AG04449 (cell line): ENCODE measurements around the gene VSTM2A.

ENCODE experiments used
- CTCF ChIA-PET: fragments of 350-600 bp; formaldehyde crosslinking; extraction: SDS; loops from one replicate; lab custom pipeline; 2021; ENCODE audit warnings: antibody characterized with exemption; lab: Yijun Ruan, JAX
- POLR2A ChIA-PET: fragments of 400-600, 350-600 bp; formaldehyde crosslinking; extraction: SDS; loops from one replicate; lab custom pipeline; 2020; ENCODE audit warnings: antibody characterized with exemption, inconsistent platforms; lab: Yijun Ruan, JAX
- DNase-seq: peaks from one replicate; pipeline ENCODE4 v3.0.0-alpha.2; 2010; ENCODE audit warnings: low read depth, low spot score
- H3K4me3 ChIP-seq: 2 replicates; pipeline ENCODE4 v1.5.1; 2011; ENCODE audit warnings: low read depth, mild to moderate bottlenecking, control low read depth, low read length
- CTCF ChIP-seq: IDR thresholded peaks from one replicate; pipeline ENCODE4 v1.5.1; 2011; ENCODE audit warnings: mild to moderate bottlenecking, moderate library complexity, low read length, control low read depth, inconsistent platforms; ENCODE audit not compliant: insufficient read depth; ENCODE audit errors: missing control alignments

The VSTM2A gene

GRCh38 chr7:54544527-54545240, 2.5 kb downstream of the VSTM2A start:
- H3K4me3 ChIP-seq, result no peak overlapping the region
- CTCF ChIA-PET, result no interaction called here
- no peak for DNase-seq
- no peak for TF ChIP-seq CTCF
- POLR2A ChIA-PET, result no interaction called here

GRCh38 chr7:54545241-54545563, 3.0 kb downstream of the VSTM2A start:
- POLR2A ChIA-PET, result no interaction called here
- CTCF ChIA-PET, result no interaction called here
- no peak for TF ChIP-seq CTCF
- H3K4me3 ChIP-seq, result no peak overlapping the region
- no peak for DNase-seq

GRCh38 chr7:54546081-54546985, 4.2 kb downstream of the VSTM2A start:
- ChIA-PET POLR2A (no interaction called here), CTCF (no interaction called here)
- TF ChIP-seq CTCF, result no peak
- H3K4me3 ChIP-seq, result no peak overlapping the region
- no peak for DNase-seq

- CTCF ChIA-PET, result no interaction called here
- no peak for DNase-seq
- H3K4me3 ChIP-seq, result no peak overlapping the region
- POLR2A ChIA-PET, result no interaction called here
- TF ChIP-seq CTCF, result no peak
Measured at GRCh38 chr7:54546986-54547314, 4.8 kb downstream of the VSTM2A start.

- DNase-seq, result no peak
- no peak overlapping the region for H3K4me3 ChIP-seq
- TF ChIP-seq CTCF, result no peak
- ChIA-PET POLR2A (no interaction called here), CTCF (no interaction called here)
Measured at GRCh38 chr7:54550471-54550870, 8.3 kb downstream of the VSTM2A start.

GRCh38 chr7:54556121-54556520, 13.9 kb downstream of the VSTM2A start:
- no peak overlapping the region for H3K4me3 ChIP-seq
- CTCF ChIA-PET, result no interaction called here
- POLR2A ChIA-PET, result no interaction called here
- DNase-seq, result no peak
- no peak for TF ChIP-seq CTCF
